GM19395 (cell line): ENCODE data around the gene GLYR1.
"Not testable (repeated sequence)": the region's sequence is repeated elsewhere in the genome, so short reads cannot be mapped to it uniquely, and the experiment has no call there.

Source experiments
- ATAC-seq: cut with Tn5 transposase; IDR thresholded peaks from one replicate; pipeline ENCODE4 v1.9.1; 2021; ENCODE audit warnings: mild to moderate bottlenecking, moderate library complexity; ENCODE audit not compliant: unreplicated experiment

GLYR1 gene

GRCh38 chr16:4795181-4795827 is 51.8 kb downstream of the GLYR1 start, which contains the start of gene SMIM22:
TSS of gene SMIM22 (plus strand) at chr16:4795369. CDS start at chr16:4795735, 366 bp downstream.
- ATAC-seq: no peak

DNA sequence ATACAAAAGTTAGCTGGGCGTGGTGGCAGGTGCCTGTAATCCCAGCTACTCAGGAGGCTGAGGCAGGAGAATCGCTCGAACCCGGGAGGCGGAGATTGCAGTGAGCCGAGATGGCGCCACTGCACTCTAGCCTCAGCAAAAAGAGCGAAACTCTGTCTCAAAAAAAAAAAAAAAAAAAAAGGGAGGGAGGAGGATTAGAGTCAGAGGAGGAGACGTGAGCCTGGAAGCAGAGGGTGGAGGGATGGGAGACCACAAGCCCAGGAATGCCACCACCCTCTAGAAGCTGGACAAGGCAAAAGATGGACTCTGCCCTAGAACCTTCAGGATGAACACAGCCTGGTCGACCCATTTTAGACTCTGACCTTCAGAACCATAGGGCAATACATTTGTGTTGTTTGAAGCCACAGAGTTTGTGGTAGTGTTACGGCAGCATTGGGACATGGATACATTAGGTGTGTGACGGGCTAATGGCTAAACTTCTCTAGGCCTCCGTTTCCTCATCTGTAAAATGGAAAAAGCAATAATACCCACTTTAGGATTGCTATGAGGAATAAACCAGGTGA is 54.1 kb downstream of the GLYR1 start:
- no peak for ATAC-seq

DNA sequence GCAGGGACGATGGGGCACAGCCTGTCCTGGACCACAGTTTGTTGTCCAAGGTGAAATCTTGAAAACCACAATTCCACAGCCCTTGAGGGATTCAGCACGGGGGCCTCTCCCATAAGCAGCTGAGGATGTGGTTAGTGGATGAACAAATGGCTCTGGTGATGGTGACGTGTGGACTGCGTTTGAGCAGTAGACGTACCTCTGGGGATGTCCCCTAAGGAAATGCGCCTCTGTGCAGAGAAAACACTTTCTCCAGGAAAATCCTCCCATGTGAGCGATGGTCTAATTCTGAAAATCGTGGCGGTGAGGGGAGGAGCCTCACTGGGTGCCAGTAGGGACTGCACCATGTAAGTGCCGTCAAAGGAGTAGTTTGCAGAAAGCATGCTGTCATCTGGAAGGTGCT is 56.2 kb downstream of the GLYR1 start:
- no peak for ATAC-seq

DNA sequence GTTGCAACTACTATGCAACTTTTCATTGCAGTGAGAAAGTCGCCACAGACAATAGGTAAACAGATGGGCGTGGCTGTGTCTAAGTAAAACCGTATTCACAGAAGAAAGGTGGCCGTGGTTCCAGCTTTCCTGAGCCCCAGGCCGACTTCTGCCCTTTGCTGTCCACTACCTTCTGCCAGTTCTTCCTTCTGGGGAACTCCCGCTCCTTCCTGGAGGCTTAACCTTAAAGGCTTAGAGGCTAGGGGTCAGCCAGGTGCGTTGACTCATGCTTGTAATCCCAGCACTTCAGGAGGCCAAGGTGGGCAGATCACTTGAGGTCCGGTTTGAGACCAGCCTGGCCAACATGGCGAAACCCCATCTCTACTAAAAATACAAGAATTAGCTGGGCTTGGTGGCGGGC is 56.8 kb downstream of the GLYR1 start:
- no peak for ATAC-seq

DNA sequence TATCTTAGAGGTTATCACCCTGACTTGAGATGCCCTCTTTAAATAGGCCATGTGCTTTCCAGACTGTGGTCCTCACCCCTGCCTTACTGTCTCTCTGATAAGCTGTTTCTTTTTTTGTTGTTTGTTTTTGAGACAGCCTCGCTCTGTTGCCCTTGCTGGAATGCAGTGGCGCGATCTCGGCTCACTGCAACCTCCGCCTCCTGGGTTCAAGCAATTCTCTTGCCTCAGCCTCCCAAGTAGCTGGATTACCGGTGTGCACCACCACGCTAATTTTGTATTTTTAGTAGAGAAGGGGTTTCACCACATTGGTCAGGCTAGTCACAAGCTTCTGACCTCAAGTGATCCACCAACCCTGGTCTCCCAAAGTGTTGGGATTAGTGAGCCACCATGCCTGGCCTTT is 58.2 kb downstream of the GLYR1 start:
- no peak for ATAC-seq

DNA sequence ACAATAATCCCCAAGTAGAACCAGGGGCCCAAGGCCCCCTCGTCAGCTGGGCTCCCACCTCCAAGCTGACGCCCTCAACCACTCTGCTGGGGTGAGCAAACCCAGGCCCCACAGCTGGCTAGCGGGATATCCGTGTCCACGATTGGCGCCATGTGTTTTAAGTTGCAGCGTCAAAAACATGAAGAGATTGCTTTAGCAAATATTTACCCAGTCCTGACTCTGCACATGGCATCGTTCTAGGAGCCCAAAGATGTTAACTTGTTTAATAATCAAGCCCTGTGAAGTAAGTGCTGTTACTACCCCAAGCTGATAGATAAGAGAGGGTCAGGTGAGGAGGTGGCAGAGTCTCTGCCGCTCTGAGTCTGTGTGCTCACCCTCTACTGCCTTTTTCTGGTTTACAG is 58.6 kb downstream of the GLYR1 start:
- no peak for ATAC-seq

GRCh38 chr16:4787627-4788482 is 59.2 kb downstream of the GLYR1 start, which contains the start of gene SEPTIN12:
TSS of gene SEPTIN12 (minus strand) at chr16:4788345. CDS start at chr16:4787645, 700 bp downstream.
- no peak for ATAC-seq

GRCh38 chr16:4787068-4787467 is 60.0 kb downstream of the GLYR1 start:
- no peak for ATAC-seq

DNA sequence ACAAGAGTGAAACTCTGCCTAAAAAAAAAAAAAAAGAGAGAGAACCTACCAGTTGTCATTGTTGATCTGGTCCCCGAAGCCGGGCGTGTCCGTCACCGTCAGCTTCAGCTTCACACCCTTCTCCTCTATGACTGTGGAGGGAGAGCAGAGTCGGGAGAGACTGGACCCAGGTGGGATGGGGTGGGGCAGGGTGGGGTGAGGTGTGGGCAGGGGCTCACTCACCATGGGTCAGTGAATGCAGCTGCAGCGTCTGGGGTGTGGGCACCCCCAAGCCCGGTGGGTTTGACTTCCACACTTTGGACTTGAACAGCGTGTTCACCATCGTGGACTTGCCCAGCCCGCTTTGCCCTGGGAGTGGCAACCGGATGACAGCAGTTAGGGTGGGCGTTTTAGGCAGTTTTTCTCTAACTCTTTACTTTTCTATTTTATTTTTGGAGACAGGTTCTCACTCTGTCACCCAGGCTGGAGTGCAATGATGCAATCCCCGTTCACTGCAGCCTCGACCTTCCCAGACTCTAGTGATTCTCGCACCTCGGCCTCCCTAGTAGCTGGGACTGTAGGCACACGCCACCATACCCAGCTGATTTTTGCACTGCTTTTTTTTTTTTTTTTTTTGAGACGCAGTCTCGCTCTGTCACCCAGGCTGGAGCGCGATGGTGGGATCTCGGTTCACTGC is 61.2 kb downstream of the GLYR1 start:
- ATAC-seq: no peak

DNA sequence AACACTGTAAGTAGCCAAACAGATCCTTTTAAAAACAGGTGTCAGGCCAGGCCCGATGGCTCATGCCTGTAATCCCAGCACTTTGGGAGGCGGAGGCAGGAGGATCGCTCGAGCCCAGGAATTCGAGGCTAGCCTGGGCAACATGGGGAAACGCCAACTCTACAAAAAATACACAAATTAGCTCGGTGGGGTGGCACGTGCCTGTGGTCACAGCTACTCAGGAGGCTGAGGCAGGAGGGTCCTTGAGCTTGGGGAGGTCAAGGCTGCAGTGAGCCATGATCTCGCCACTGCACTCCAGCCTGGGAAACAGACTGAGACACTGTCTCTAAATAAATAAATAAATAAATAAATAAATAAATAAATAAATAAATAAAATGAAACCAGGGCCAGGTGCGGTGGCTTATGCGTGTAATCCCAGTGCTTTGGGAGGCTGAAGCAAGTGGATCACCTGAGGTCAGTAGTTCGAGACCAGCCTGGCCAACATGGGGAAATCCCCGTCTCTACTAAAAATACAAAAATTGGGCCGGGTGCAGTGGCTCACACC is 62.6 kb downstream of the GLYR1 start:
- ATAC-seq: not testable (repeated sequence)

GRCh38 chr16:4783951-4784336 is 63.1 kb downstream of the GLYR1 start:
- ATAC-seq: no peak

DNA sequence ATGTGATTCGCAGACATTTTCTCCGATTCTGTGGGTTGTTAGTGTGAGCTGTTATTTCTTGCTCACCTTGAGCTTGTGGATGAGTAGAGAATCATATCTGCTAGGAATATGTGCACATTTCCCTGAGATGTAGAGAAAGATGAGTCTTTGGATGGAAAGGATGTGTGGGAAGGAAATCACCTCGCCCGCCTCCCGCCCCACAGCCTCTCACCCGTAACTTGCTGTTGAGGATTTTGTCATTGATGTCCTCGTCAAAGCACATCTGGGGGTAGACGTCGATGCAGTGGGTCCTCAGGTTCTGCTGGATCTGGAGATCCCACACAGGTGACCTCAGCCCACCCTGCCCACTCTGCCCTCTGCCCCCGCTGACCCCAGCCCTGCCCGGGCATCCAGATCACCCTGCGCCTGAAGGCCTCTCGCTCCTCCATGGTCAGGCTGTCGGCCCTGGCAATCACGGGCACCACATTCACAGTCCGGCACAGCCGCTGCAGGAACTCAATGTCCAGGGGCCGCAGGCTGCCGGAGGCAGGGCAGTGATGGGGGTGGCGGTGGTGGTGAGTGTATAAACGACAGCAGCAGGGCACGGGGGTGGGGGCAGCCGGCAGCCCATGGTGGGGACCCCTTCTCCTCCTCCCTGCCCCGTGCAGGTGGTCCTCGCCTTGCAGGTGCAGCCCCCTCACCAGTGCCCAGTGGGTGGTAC is 63.7 kb downstream of the GLYR1 start:
- ATAC-seq: no peak

GRCh38 chr16:4780235-4780634 is 66.9 kb downstream of the GLYR1 start:
- ATAC-seq: no peak

DNA sequence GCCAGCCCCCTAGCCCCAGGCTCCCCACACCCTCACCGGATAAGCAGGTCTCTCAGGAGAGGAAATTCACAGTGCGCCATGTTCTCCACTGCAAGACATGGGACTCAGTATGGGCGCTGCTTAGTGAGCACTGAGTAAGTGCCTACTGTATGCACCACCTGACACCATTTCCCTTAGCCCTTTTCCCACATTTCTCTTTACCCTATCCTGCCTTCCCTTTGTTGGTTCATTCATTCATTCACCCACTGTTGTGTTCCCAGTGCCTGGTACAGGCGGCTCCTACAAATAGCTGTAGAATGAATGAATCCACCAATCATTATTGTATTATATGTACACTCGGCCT is 69.1 kb downstream of the GLYR1 start:
- no peak for ATAC-seq

DNA sequence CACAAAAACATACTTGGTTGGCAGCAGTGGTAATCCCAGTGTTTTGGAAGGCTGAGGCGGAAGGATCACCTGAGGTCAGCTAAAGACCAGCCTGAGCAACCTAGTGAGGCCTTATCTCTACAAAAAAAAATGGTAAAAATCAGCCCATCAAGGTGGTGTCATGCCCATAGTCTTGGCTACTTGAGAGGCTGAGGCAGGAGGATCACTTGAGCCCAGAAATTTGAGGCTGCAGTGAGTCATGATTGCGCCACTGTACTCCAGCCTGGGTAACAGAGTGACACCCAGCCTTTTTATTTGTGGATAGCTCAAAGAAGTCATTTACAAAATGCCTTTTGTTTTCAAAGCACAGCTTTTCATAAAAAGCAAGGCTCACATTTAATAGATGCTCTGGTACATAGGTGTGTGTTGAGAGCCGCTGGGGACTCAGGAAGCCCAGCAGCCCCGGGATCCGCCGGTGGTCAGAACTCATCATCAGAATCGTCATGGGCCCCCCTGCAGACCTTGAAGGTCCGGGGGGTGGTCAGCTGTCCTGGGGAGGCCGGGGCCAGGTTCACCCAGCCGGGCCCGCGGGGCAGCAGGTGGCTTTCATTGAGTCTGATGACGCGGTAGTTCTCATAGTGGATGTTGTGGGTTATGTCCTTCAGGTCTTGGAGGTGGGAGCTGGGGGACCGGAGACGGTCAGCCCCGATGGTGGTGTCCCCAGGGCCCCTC is 69.6 kb downstream of the GLYR1 start:
- ATAC-seq: no peak

GRCh38 chr16:4776141-4776705 is 70.9 kb downstream of the GLYR1 start:
- ATAC-seq: no peak

GRCh38 chr16:4775005-4775404 is 72.1 kb downstream of the GLYR1 start:
- no peak for ATAC-seq

DNA sequence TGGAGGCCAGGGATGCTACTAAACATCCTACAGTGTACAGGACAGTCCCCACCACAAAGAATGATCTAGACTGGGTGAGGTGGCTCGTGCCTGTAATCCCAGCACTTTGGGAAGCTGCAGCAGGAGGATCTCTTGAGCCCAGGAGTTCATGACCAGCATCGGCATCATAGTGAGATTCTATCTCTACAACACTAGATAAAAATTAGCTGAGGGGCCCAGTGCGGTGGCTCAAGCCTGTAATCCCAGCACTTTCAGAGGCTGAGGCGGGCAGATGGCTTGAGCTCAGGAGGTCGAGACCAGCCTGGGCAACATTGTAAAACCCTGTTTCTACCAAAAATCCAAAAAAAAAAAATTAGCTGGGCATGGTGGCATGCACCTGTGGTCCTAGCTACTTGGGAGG is 74.7 kb downstream of the GLYR1 start:
- no peak for ATAC-seq

GRCh38 chr16:4771646-4772045 is 75.4 kb downstream of the GLYR1 start:
- ATAC-seq: no peak

- no peak for ATAC-seq
Observed at GRCh38 chr16:4769306-4769638, 77.8 kb downstream of the GLYR1 start.
